ENCODE data around the gene IDH2. TPM values are rescaled to one million over a fixed set of nuclear protein-coding genes. Genes with fewer than 3 reads are reported as not detected.

IDH2 gene
- total and polyA plus RNA-seq, 2 of the 13 experiments (the other 11 are each of a cell fraction or from before 2014, with no cell fraction given): 121 to 145 TPM

DNA sequence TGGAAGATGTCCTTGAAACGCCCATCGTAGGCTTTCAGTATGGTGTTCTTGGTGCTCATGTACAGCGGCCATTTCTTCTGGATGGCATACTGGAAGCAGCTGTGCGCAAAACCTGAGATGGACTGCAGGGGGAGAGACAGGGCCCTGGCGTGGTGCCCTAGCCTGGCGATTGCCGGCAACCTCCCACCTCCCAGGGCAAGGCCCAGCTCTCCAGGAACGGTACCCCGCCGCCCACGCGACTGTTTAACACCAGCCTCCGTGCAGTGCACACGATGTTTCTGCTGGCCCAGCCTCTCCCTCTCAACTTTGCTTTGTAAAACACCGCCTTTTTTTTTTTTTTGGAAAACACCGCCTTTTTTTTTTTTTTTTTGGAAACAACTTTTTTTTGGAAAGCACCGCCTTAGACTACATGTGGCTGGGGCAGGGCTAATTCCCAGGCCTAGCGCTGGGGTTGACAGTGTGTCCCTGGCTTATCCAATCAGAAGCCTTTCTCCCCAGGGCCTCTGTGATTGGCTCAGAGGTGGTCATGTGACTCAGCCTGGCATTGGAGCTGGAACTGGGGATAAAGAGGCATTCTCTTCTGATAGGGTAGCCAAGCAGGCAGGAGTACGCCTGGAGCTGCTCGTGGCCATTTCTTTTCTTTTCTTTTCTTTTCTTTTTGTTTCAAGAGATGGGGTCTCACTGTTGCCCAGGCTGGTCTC lies 14.7 kb downstream of the IDH2 start:
- no peaks in the 10 kb centered on the region for H3K4me1 ChIP-seq (ENCODE audit: insufficient read depth, low read length)
- ATAC-seq (peak; percentile 61), DNase-seq (ENCODE audit: low spot score) (peak; percentile 36), FAIRE-seq (no peak)
- H3K79me2 ChIP-seq (ENCODE audit: insufficient read depth, low read length): no peaks in the 10 kb centered on the region
- in situ Hi-C loops (cut with HindIII; ENCODE audit: extremely low pct_ligation_motif_present, low pct_unique_long_range_greater_than_20kb) (loop anchor here (5.0 to 25.0 kb wide), 2 partner anchors 190 to 350 kb away; no protein-coding TSS in a partner anchor), intact Hi-C loops (cut with micrococcal nuclease; ENCODE audit: unreplicated experiment) (loop anchor here (1.0 kb wide), 1 partner anchor 189 kb away; no protein-coding TSS in a partner anchor)
- H3K36me3 ChIP-seq (replicated peaks in 1 of 2; ENCODE audit: control insufficient read depth in 1 of 2, insufficient read depth in 2 of 2, low read length in 2 of 2): peaks cover 4 to 38% of the 10 kb centered on the region in 2 experiments; a peak in 3 of 5 replicates
- no peak overlapping the region for H3K27ac ChIP-seq (ENCODE audit: extremely low read length, insufficient read depth, low read length)
- ChIA-PET CTCF (ENCODE audit: low intra/inter-chr PET ratio, low total read pairs) (interaction anchor here (4.3 kb wide), 1 partner anchor 189 kb away, joined by 32 read pairs; no protein-coding TSS in a partner anchor), POLR2A (interaction anchor here (1.5 to 1.6 kb wide), 2 partner anchors 33 to 84 kb away, joined by 3 to 4 read pairs; no protein-coding TSS in a partner anchor)
- no peaks in the 10 kb centered on the region for H3K9me3 ChIP-seq (ENCODE audit: low read length)
- BruUV-seq (replicated peaks): no TSS peak
- H3K9ac ChIP-seq (ENCODE audit: insufficient read depth, low read depth, low read length): no peak overlapping the region
- no peak overlapping the region for H2AFZ ChIP-seq (ENCODE audit: low read length)
- no peaks in the 10 kb centered on the region for H3K27me3 ChIP-seq (ENCODE audit: control insufficient read depth in 1 of 2, insufficient read depth in 2 of 2, low read length in 2 of 2)
- no peak overlapping the region for H3K4me2 ChIP-seq (ENCODE audit: low read depth, low read length)
- no peak overlapping the region for H3K4me3 ChIP-seq (replicated peaks in 1 of 3; ENCODE audit: insufficient read depth in 1 of 3, low read depth in 2 of 3, low read length in 3 of 3)
- WGBS (ENCODE audit: low lambda C conversion rate): 91% methylated on average over 15 of the region's 20 CpGs
- no peaks in the 10 kb centered on the region for H4K20me1 ChIP-seq (ENCODE audit: insufficient read depth, low read length)
- TF ChIP-seq BORCS8-MEF2B (CRISPR knock-in tag; IDR thresholded peaks at IDR 0.05): no peak
- peak; percentile 53 for TF ChIP-seq NFYB (CRISPR knock-in tag; IDR thresholded peaks at IDR 0.05)
- no peak for TF ChIP-seq FOXK1 (CRISPR knock-in tag; IDR thresholded peaks at IDR 0.05; ENCODE audit: borderline replicate concordance, low read depth)
- TF ChIP-seq, protein P1, sequence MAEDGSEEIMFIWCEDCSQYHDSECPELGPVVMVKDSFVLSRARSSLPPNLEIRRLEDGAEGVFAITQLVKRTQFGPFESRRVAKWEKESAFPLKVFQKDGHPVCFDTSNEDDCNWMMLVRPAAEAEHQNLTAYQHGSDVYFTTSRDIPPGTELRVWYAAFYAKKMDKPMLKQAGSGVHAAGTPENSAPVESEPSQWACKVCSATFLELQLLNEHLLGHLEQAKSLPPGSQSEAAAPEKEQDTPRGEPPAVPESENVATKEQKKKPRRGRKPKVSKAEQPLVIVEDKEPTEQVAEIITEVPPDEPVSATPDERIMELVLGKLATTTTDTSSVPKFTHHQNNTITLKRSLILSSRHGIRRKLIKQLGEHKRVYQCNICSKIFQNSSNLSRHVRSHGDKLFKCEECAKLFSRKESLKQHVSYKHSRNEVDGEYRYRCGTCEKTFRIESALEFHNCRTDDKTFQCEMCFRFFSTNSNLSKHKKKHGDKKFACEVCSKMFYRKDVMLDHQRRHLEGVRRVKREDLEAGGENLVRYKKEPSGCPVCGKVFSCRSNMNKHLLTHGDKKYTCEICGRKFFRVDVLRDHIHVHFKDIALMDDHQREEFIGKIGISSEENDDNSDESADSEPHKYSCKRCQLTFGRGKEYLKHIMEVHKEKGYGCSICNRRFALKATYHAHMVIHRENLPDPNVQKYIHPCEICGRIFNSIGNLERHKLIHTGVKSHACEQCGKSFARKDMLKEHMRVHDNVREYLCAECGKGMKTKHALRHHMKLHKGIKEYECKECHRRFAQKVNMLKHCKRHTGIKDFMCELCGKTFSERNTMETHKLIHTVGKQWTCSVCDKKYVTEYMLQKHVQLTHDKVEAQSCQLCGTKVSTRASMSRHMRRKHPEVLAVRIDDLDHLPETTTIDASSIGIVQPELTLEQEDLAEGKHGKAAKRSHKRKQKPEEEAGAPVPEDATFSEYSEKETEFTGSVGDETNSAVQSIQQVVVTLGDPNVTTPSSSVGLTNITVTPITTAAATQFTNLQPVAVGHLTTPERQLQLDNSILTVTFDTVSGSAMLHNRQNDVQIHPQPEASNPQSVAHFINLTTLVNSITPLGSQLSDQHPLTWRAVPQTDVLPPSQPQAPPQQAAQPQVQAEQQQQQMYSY (CRISPR knock-in tag; IDR thresholded peaks at IDR 0.05): peak; percentile 79
- no peak for TF ChIP-seq MYPOP (CRISPR knock-in tag; IDR thresholded peaks at IDR 0.05)
- TF ChIP-seq HNRNPL (IDR thresholded peaks at IDR 0.05; ENCODE audit: low read depth, low read length): peak; percentile 89; the same call in 1 of the 2 replicates
- TF ChIP-seq NFYC (CRISPR knock-in tag; IDR thresholded peaks at IDR 0.05): peak; percentile 65
- TF ChIP-seq, protein P2, sequence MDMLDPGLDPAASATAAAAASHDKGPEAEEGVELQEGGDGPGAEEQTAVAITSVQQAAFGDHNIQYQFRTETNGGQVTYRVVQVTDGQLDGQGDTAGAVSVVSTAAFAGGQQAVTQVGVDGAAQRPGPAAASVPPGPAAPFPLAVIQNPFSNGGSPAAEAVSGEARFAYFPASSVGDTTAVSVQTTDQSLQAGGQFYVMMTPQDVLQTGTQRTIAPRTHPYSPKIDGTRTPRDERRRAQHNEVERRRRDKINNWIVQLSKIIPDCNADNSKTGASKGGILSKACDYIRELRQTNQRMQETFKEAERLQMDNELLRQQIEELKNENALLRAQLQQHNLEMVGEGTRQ (IDR thresholded peaks at IDR 0.05; ENCODE audit: low read depth, low read length): peak; percentile 32; the same call in 1 of the 2 replicates
- TF ChIP-seq, protein P2 (CRISPR knock-in tag; IDR thresholded peaks at IDR 0.05; ENCODE audit: borderline replicate concordance): peak; percentile 29; the same call in 1 of the 2 replicates
- no peak for TF ChIP-seq MTERF4 (CRISPR knock-in tag; IDR thresholded peaks at IDR 0.05)
- TF ChIP-seq ZNF326 (CRISPR knock-in tag; IDR thresholded peaks at IDR 0.05; ENCODE audit: borderline replicate concordance): no peak
- peak; percentile 34; the same call in 1 of the 2 replicates for TF ChIP-seq RAD51 (IDR thresholded peaks at IDR 0.05; ENCODE audit: borderline replicate concordance)
- TF ChIP-seq, protein P3, sequence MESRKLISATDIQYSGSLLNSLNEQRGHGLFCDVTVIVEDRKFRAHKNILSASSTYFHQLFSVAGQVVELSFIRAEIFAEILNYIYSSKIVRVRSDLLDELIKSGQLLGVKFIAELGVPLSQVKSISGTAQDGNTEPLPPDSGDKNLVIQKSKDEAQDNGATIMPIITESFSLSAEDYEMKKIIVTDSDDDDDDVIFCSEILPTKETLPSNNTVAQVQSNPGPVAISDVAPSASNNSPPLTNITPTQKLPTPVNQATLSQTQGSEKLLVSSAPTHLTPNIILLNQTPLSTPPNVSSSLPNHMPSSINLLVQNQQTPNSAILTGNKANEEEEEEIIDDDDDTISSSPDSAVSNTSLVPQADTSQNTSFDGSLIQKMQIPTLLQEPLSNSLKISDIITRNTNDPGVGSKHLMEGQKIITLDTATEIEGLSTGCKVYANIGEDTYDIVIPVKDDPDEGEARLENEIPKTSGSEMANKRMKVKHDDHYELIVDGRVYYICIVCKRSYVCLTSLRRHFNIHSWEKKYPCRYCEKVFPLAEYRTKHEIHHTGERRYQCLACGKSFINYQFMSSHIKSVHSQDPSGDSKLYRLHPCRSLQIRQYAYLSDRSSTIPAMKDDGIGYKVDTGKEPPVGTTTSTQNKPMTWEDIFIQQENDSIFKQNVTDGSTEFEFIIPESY (CRISPR knock-in tag; IDR thresholded peaks at IDR 0.05): peak; percentile 78; the same call in 1 of the 2 replicates
